NB4 (cell line): Measurements from ENCODE around the gene AGBL1.

Experiments used
- MYC ChIP-seq: IDR thresholded peaks from 2 replicates; pipeline ENCODE4 v1.6.1; 2011; ENCODE audit warnings: low read depth, low read length
- POLR2A ChIP-seq: IDR thresholded peaks from 2 replicates; pipeline ENCODE4 v1.6.1; 2011; ENCODE audit warnings: mild to moderate bottlenecking; ENCODE audit not compliant: insufficient read length; ENCODE audit errors: extremely low read depth
- TF ChIP-seq, protein P1 (sequence below): IDR thresholded peaks from one replicate; pipeline ENCODE4 v1.5.1; 2012; ENCODE audit warnings: low read depth, low read length
- TF ChIP-seq, protein P2 (sequence below): IDR thresholded peaks from 2 replicates; pipeline ENCODE4 v1.6.1; 2011; ENCODE audit warnings: low read depth, low read length

DNA sequence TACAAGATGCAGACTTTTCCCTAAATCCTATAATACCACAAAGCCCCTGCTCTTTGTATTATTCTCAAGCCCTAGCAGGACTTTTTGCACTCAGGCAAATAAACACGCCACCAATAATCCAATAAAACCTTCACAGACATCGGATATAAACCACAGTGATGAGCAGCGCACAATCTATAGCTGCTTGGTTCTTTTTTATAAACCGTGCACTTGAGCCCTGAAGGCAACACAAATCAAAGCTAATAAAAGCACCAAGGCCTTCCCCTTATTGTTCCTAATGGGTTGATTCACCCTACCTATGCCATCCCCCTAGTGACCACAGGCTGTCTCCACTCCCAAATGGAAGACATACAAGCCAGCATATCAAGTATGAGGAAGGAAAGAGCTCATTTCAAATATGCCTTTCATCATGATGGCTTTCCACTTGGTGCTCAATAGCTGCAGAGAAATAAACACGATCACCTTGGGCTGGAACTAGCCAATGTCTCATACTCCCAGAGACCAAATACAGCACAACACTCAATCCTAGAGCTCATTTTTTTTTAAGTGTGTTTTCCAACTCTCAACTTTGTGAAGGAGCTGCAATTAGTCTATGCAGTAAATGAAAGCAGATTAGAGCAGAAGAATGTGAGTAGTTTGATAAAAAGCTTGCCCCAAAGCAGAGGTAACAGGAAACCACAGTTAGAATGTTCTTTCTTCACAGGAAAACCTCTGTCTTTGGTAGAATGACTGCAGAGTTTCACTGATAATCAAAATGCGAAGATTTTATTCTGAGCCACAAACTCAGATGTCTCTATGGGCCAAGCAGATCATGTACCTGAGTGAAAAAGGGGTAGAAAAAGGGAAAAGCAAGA is 573.9 kb downstream of the AGBL1 start:
- TF ChIP-seq, protein P1, sequence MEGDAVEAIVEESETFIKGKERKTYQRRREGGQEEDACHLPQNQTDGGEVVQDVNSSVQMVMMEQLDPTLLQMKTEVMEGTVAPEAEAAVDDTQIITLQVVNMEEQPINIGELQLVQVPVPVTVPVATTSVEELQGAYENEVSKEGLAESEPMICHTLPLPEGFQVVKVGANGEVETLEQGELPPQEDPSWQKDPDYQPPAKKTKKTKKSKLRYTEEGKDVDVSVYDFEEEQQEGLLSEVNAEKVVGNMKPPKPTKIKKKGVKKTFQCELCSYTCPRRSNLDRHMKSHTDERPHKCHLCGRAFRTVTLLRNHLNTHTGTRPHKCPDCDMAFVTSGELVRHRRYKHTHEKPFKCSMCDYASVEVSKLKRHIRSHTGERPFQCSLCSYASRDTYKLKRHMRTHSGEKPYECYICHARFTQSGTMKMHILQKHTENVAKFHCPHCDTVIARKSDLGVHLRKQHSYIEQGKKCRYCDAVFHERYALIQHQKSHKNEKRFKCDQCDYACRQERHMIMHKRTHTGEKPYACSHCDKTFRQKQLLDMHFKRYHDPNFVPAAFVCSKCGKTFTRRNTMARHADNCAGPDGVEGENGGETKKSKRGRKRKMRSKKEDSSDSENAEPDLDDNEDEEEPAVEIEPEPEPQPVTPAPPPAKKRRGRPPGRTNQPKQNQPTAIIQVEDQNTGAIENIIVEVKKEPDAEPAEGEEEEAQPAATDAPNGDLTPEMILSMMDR, result no peak
- TF ChIP-seq, protein P2, sequence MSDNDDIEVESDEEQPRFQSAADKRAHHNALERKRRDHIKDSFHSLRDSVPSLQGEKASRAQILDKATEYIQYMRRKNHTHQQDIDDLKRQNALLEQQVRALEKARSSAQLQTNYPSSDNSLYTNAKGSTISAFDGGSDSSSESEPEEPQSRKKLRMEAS, result no peak
- no peak for TF ChIP-seq POLR2A
- TF ChIP-seq MYC, result no peak
